Jurkat, Clone E6-1 (cell line): Measurements from ENCODE around the gene MYADM. TPM values are rescaled to one million over a fixed set of nuclear protein-coding genes. Genes with fewer than 3 reads are reported as not detected.
"Not testable (repeated sequence)": the region's sequence is repeated elsewhere in the genome, so short reads cannot be mapped to it uniquely, and the experiment has no call there.

Experiments used
- DNase-seq: peaks from one replicate; pipeline ENCODE4 v3.0.0-alpha.2; 2011; ENCODE audit warnings: low read depth, low spot score
- H3K4me3 ChIP-seq: 2 replicates; pipeline ENCODE4 v1.5.1; 2011; ENCODE audit warnings: mild to moderate bottlenecking, low read length, control low read depth, moderate library complexity
- polyA plus RNA-seq: library from polyadenylated mRNA; unstranded; fragments of >200 nt; gene quantifications from one replicate; pipeline ENCODE4 v1.2.1, GENCODE V29; 2012; ENCODE audit warnings: missing spikeins; ENCODE audit not compliant: insufficient read length, insufficient read depth

Gene MYADM, protein sequence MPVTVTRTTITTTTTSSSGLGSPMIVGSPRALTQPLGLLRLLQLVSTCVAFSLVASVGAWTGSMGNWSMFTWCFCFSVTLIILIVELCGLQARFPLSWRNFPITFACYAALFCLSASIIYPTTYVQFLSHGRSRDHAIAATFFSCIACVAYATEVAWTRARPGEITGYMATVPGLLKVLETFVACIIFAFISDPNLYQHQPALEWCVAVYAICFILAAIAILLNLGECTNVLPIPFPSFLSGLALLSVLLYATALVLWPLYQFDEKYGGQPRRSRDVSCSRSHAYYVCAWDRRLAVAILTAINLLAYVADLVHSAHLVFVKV
- 16.6 TPM for polyA plus RNA-seq

GRCh38 chr19:53867225-53868090, at the start of gene MYADM:
Gene MYADM, plus strand, starts transcription at chr19:53867883. Its CDS starts 5,647 bp downstream, at chr19:53873530.
- DNase-seq: peak; percentile 96

DNA sequence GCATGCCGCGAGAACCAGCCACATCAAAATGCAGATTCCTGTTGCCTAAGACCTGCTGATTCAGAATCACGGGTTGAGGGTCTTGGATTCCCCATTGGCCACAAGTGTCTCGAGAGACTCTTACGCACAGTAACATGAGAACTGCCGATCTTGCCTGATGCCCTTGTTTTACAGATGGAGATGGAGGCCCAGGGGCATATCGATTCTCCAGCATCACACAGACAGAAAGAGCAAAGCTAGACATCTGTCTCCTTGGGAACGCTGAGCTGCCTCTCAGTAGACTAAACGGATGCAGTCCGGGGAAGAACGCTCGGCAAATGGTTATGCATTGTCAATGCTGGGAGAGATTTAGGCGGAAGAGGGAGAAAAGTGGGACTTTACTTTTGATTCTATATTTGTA, 48.9 kb upstream of the MYADM start:
- no peak for DNase-seq
- no peak overlapping the region for H3K4me3 ChIP-seq

More at GRCh38 chr19:53867225-53868090, at the start of gene MYADM:
- H3K4me3 ChIP-seq: peak within 1 kb of the TSS; percentile 80

GRCh38 chr19:53819861-53820260, 47.8 kb upstream of the MYADM start:
- no peak for DNase-seq
- no peak overlapping the region for H3K4me3 ChIP-seq

DNA sequence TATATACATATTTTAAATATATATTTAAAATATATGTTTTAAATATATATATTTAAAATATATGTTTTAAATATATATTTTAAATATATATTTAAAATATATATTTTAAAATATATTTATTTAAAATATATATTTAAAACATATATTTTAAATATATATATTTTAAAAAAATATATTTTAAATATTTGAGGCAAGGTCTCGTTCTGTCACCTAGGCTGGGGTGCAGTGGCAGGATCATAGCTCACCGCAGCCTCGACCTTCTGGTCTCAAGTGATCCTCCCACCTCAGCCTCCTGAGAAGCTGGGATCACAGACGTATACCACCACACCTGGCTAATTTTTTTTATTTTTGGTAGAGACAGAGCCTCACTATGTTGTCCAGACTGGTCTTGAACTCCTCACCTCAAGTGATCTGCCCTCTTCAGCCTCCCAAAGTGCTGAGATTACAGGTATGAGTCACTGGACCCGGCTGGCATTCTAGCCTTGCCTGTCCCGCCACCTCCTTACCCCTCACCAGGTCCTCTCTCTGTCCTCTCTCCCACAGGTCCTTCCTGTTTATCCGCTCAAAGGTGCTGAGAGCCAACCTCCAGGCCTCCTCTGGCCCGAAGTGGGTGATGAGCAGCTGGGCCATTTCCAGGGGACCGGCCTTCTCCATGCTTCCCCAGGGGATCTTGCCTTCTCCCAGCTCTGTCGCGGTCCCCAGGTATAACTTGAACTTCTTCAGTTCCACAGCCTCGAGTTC, 44.1 kb upstream of the MYADM start:
- no peak for DNase-seq
- H3K4me3 ChIP-seq: no peak overlapping the region

DNA sequence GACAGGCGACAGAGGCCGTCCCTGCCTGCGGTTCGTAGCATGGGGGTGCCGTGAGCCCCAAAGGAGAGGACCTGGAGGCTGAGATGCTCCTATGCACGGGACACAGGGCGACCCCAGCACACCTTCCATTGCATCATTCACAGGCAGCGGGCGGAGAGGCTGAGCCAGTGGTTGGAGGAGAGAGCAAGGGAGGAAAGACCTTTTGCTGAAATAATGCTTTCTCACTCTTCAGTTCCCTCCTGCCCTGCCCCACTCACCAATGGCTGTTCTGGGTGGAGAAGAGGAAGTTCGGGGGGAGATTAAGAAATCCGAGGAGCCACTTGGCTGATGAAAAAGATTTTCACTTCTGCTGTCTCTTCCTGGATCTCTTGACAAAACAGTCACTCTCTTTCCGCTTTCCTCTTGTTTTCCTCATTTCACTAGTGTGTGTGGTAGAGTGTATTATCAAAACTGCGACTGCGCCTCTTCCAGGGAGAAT, 43.5 kb upstream of the MYADM start, which contains the start of gene NLRP12:
NLRP12 (minus strand) TSS at position 181 of the 478 bp plus-strand sequence; CDS start at position 41, 140 bp downstream.
- no peak within 1 kb of the TSS for H3K4me3 ChIP-seq
- DNase-seq: no peak

- DNase-seq: no peak
- H3K4me3 ChIP-seq: no peak overlapping the region
These were observed 40.8 kb upstream of the MYADM start for GRCh38 chr19:53826876-53827275.

- no peak for DNase-seq
These were observed 39.2 kb upstream of the MYADM start for GRCh38 chr19:53828531-53828930.

DNA sequence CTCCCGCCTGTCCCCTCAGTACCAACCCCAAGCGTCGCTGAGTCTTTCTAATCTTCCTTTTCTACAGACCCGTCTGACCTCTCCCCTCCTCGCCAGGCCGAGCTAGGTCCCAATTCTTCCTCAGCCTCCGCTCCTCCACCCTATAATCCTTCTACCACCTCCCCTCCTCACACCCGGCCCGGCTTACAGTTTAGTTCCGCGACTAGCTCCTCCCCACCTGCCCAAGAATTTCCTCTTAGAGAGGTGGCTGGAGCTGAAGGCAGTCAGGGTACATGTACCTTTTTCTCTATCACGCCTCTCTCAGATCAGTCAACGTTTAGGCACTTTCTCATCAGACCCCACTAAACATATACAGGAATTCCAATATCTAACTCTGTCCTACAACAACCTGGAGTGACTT, 34.8 kb upstream of the MYADM start:
- DNase-seq, H3K4me3 ChIP-seq: not testable (repeated sequence)

More at GRCh38 chr19:53828531-53828930, 39.2 kb upstream of the MYADM start:
- no peak overlapping the region for H3K4me3 ChIP-seq

DNA sequence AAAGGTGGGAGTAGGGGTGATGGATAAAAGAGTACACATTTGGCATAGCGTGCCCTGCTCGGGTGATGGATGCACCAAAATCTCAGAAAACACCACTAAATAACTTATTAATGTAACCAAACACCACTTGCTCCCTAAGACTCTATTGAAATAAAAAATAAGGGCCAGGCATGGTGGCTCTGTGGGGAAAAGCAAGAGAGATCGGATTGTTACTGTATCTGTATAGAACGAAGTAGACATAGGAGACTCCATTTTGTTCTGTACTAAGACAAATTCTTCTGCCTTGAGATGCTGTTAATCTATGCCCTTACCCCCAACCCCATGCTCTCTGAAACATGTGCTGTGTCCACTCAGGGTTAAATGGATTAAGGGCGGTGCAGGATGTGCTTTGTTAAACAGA, 29.2 kb upstream of the MYADM start:
- not testable (repeated sequence) for DNase-seq, H3K4me3 ChIP-seq

DNA sequence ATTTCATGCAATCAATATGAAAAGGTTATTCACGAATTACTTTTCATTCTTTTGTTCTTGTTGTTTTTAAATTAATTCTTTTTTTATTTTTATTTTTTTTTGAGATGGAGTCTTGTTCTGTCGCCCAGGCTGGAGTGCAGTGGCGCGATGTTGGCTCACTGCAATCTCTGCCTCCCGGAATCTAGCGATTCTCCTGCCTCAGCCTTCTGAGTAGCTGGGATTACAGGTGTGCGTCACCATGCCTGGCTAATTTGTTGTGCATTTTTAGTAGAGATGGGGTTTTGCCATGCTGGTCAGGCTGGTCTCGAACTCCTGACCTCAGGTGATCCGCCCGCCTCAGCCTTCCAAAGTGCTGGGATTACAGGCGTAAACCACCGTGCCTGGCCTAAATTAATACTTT, 27.4 kb upstream of the MYADM start:
- H3K4me3 ChIP-seq, DNase-seq: not testable (repeated sequence)

DNA sequence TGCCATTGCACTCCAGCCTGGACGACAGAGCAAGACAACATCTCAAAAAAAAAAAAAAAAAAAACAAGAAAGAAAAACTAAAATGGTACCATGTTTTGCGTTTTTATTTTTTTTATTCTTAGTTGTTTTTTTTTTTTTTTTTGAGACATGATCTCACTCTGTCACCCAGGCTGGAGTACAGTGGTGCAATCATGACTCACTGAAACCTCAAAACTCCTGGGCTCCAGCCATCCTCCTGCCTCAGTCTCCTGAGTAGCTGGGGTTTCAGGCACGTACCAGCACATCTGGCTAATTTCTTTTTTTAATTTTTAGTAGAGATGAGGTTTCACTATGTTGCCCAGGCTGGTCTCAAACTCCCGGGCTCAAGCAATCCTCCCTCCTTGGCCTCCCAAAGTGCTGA, 26.8 kb upstream of the MYADM start:
- DNase-seq, H3K4me3 ChIP-seq: not testable (repeated sequence)

- no peak overlapping the region for H3K4me3 ChIP-seq
- no peak for DNase-seq
These were observed 22.8 kb upstream of the MYADM start for GRCh38 chr19:53844849-53845246.

- no peak overlapping the region for H3K4me3 ChIP-seq
- no peak for DNase-seq
These were observed 20.1 kb upstream of the MYADM start for GRCh38 chr19:53847555-53847954.

DNA sequence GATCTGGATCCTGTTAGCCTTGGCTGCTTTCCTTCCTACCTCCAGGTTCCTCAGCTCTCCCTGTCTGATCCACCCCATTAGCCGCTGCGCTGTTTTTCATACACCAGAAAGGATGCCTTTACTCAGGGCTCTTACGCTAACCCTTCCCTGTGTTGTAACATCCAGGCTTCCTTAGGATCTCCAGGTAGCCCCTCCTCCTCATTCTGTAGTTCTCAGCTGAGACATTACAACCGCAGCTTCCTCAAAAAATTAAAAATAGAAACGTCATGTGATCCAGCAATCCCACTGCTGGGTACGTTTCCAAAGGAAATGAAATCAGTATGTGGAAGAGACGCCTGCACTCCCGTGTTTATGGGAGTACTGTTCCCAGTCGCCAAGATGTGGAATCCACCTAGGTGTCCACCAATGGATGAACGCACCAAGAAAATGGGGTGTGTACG, 18.4 kb upstream of the MYADM start:
- H3K4me3 ChIP-seq: no peak overlapping the region
- DNase-seq: no peak

GRCh38 chr19:53853707-53854106, 14.0 kb upstream of the MYADM start:
- no peak overlapping the region for H3K4me3 ChIP-seq
- DNase-seq: no peak

DNA sequence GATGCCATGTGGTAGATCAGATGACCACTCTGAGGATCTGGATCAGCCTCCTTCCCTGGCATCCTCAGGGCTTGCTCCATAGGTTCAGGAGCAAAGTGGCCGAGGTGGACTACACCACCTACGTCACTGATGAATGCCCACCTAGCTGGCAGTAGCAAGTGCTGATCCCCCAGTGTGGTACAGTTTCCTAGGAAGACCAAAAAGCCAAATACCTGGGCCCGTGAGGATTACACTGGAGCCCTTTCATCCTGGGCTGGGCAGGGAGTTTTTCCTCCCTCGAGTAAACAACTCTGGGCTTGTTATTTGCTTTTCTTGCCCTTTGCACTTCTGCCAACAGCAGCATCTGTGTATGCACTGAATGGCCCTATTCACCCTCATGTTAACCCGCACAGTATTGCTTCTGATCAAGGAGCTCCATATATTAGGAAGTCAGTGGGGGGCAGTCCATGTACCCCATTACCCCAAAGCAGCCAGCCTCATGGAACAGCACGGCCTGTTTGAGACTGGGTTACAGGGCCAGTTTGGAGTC, 3.3 kb upstream of the MYADM start:
- no peak for DNase-seq
- H3K4me3 ChIP-seq: no peak overlapping the region

DNA sequence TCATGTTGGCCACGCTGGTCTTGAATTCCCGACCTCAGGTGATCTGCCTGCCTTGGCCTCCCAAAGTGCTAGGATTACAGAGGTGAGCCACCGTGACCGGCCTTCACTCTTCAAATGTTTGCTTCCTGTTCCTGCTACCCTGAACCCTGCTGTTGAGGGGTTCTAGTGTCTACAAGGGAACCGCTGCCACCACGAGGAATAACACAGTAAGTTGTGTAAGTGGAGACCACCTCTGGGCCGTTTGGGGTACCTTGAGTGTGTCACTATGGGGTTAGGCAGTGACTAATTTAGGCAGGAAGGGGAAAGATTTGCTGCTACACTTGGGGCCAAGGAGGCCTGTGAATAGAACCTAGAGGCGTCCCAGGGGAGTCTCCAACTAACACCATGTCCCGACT, 2.2 kb upstream of the MYADM start:
- DNase-seq: no peak
- H3K4me3 ChIP-seq: no peak overlapping the region

GRCh38 chr19:53865918-53866864, 1.5 kb upstream of the MYADM start:
- H3K4me3 ChIP-seq: no peak overlapping the region
- no peak for DNase-seq
